AG09309 (cell line): ENCODE data around the gene TTLL11.

Experiments used
- DNase-seq: peaks from one replicate; pipeline ENCODE4 v3.0.0-alpha.2; 2010; ENCODE audit warnings: low read depth
- H3K4me3 ChIP-seq: 2 replicates; pipeline ENCODE4 v1.5.1; 2011; ENCODE audit warnings: mild to moderate bottlenecking, low read depth, low read length, moderate library complexity; ENCODE audit not compliant: control insufficient read depth
- TF ChIP-seq, protein P1 (sequence below): IDR thresholded peaks from 2 replicates; pipeline ENCODE4 v1.5.1; 2011; ENCODE audit warnings: mild to moderate bottlenecking, low read depth, low read length, inconsistent platforms; ENCODE audit not compliant: insufficient read depth, control insufficient read depth; ENCODE audit errors: missing control alignments

The TTLL11 gene

DNA sequence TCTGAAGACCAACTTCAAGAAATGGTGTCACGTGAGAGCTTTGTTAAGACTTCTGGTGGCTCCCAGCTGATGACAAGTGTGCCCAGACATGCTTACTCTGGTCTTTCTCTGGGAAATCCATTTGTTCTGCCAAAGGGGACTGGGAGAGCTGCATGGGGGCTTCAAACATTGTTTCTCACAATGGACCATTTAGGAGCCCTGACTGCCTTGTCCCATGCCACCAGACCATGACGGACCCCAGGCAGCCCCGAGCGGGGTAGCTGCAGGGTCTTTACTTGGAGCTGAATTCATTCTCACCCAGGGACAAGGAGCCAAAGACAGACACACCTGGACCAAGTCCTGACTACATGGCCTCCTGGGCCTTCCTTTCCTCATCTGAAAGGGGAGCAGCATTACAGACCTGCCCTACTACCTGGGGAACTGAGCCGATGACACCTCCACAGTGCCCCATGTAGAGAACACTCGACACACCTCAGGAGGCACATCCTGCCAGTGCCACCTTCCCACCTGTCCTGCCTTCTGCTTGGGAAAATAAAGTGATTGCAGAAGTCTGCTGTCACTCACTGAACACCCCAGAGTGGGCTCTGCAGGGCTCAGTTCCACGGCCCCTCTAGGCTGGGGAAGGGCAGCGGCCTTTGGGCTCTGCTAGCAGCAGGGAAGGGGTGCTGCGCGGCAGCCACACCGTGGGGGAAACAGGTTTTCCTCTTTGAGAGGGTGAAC is 272.7 kb downstream of the TTLL11 start:
- no peak for DNase-seq
- TF ChIP-seq, protein P1, sequence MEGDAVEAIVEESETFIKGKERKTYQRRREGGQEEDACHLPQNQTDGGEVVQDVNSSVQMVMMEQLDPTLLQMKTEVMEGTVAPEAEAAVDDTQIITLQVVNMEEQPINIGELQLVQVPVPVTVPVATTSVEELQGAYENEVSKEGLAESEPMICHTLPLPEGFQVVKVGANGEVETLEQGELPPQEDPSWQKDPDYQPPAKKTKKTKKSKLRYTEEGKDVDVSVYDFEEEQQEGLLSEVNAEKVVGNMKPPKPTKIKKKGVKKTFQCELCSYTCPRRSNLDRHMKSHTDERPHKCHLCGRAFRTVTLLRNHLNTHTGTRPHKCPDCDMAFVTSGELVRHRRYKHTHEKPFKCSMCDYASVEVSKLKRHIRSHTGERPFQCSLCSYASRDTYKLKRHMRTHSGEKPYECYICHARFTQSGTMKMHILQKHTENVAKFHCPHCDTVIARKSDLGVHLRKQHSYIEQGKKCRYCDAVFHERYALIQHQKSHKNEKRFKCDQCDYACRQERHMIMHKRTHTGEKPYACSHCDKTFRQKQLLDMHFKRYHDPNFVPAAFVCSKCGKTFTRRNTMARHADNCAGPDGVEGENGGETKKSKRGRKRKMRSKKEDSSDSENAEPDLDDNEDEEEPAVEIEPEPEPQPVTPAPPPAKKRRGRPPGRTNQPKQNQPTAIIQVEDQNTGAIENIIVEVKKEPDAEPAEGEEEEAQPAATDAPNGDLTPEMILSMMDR, result no peak
- H3K4me3 ChIP-seq, result no peak overlapping the region

DNA sequence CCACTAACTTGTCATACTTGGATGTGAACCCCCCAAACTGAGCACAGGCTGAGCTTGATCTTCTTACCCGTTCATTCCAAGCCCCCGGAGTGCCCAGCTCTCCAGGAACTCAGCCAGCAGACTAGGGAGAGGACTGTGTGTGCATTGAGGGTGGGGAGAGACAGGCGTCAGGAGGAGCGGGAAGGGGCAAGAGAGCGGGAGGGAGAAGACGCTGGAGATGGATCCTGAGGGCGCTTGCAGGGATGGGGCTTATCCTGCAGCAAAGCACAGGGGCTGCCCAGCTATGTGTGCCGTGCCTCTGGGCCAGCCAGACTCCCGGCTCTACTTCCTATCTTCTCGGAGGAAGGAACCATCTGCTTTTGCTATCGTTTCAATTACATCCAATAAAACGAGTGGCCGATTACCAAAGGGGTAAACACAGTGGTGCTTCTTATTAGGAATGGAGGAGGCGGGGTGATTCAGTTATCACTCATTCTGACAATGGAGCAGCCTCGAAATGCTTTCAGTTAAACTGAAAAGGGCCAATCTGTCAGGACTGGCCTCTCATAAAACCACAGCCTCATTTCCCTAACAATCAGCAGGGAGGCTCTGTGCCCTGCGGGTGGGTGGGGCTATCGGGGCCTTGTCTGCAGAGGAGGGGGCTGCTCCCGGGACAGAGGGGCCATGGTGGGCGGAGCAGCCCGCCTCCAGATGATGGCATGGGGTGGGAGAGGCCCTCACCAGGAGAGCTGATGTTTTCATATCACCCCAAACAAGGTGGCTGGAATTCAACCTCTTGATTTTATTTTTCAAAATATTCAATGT is 273.5 kb downstream of the TTLL11 start:
- H3K4me3 ChIP-seq, result no peak overlapping the region
- TF ChIP-seq, protein P1, result no peak
- DNase-seq, result peak; percentile 20

DNA sequence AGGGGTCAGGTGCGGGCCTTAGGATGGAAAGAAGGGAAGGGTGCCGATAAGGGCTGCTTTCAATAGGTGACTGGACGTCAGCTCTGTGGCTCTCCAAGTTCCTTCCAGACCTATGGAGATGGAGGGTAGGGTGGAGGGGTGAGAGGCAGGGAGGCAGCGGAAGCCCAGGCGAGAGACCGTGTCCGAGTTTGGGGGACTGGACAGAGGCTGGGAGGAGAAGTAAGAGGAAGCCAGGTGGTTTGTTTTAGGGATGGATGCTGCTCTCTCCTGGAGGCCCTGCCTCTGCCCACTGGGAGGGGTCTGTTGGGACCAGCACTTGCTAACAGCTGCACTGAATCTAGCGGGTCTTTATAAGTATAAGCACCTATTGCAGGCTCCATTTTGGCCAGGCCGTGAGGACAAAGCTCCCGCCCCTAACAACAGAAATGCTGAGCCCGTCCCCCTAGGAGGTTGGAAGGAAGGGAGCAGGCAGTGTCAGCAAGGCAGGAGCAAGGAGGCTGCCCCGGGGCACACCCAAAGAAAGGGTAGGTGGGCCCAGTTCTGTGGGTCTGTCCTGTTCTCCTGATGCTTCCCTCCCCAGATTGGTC is 274.2 kb downstream of the TTLL11 start:
- TF ChIP-seq, protein P1, result no peak
- no peak overlapping the region for H3K4me3 ChIP-seq
- DNase-seq, result no peak

DNA sequence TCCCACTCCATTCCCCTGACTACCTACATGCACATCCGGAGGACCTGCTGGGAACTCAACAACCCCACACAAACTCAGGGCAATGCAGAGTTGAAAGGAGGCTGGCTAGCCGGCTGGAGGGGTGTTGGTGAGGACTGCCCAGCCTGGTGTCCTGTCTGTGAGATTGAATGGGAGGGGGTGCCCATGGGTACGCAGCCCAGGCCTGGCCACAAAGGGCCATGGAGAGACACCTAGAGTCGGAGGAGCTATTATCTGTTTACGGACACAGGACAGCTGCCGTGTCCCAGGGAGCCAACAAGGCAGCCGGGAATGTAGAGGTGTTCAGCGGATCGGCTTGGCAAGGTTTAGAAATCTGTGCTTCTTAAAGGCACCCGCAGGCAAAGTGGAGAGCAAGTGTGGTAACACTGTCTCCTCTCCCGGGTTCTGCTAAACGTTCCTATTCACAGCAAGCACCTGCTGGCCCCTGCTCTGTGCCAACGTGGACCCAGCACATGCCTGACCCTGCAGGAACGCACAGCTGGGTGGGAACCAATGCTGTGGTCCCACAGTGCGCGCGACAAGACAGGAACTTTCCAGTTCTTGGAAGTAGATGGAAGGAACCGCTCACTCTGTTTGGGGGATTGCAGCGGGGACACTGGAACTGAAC is 275.0 kb downstream of the TTLL11 start:
- no peak overlapping the region for H3K4me3 ChIP-seq
- TF ChIP-seq, protein P1, result no peak
- DNase-seq, result no peak

DNA sequence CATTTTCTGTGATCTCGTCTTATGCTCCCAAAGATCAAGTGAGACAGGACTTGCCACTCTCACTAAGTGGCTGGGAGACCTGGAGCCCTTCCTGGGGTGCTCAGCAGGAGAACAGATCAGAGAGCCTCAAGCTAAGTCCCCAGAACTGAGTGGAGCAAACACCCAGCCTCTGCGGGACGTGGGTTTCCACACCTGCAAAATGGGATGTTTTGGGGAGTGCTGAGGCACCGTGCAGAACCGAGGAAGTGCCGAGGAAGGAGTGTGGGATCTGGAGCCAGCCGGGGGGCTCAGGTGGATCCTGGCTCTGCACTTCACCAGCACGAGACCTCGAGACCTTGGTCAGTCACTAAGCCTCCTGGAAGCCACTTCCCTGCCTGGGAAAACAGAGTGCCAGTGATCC is 275.6 kb downstream of the TTLL11 start:
- DNase-seq, result no peak
- TF ChIP-seq, protein P1, result no peak
- H3K4me3 ChIP-seq, result no peak overlapping the region

DNA sequence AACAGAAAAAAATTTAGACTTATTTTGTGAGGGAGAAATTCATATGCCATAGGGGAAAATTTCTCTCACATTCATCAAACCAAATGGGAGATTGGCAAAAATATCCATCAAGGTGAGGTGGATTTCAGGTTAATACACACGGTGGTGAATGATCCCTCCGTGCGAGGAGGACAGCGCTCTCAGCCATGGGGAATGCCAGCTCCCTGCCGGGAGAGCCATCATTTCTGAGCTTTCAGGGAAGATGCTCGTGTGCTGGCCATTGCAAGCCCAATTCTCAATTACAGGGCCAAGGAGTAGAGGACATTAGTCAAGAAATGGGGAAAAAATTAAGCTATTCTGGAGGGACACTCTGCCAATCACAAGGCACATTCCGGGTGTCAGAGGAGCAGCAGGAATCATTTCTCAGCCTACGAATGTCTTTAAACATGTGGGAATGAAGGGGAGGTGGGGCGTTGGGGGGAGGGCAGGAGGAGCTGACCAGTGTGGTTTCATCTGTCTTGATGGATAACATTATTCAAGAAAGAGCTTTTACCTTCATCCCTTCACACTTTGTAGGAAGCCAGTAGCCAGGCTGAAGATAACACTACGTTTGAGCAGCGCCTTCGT is 276.2 kb downstream of the TTLL11 start:
- TF ChIP-seq, protein P1, result no peak
- no peak for DNase-seq
- no peak overlapping the region for H3K4me3 ChIP-seq
